ENCODE data around the gene ATP9B.

GRCh38 chr18:79345366-79345765 lies 276.2 kb downstream of the ATP9B start:
- no peak for TF ChIP-seq POLR2A (IDR thresholded peaks at IDR 0.05)
- no peak for TF ChIP-seq CTCF (IDR thresholded peaks at IDR 0.05)
- no peak for TF ChIP-seq POLR2AphosphoS5 (IDR thresholded peaks at IDR 0.05; ENCODE audit: insufficient read depth in 1 of 2, low read depth in 1 of 2)

Data from vagina (tissue), 2 donors.